ENCODE measurements around the gene CLEC12A. TPM values are rescaled to one million over a fixed set of nuclear protein-coding genes. Genes with fewer than 3 reads are reported as not detected.
"Not testable (repeated sequence)": the region's sequence is repeated elsewhere in the genome, so short reads cannot be mapped to it uniquely, and the experiment has no call there.

Gene CLEC12A
- total RNA-seq, 1 donor from 2014 or later = not detected

- H3K36me3 Mint-ChIP-seq = no peaks in the 10 kb centered on the region
- TF ChIP-seq CTCF (IDR thresholded peaks at IDR 0.05; ENCODE audit: unreplicated experiment) = no peak
- no peak overlapping the region for H3K4me3 Mint-ChIP-seq
- no peaks in the 10 kb centered on the region for H3K27me3 Mint-ChIP-seq (ENCODE audit: low read depth)
- no peaks in the 10 kb centered on the region for H3K9me3 Mint-ChIP-seq
- H3K4me1 Mint-ChIP-seq = no peaks in the 10 kb centered on the region
- no peak overlapping the region for H3K27ac Mint-ChIP-seq
- no peak for DNase-seq (ENCODE audit: low spot score in 2 of 2, unreplicated experiment in 2 of 2)
Observed at GRCh38 chr12:9969673-9970072, 1.5 kb upstream of the CLEC12A start.

- Mint-ChIP-seq H3K27ac (no peak overlapping the region), H3K9me3 (peaks cover 19% of the 10 kb centered on the region), H3K4me1 (no peaks in the 10 kb centered on the region)
Observed at GRCh38 chr12:9973949-9974348, 2.7 kb downstream of the CLEC12A start.

GRCh38 chr12:9974731-9975130 is 3.5 kb downstream of the CLEC12A start:
- H3K4me1 Mint-ChIP-seq; H3K4me3 Mint-ChIP-seq; H3K27ac Mint-ChIP-seq; DNase-seq (ENCODE audit: low spot score in 2 of 2, unreplicated experiment in 2 of 2); H3K27me3 Mint-ChIP-seq (ENCODE audit: low read depth); H3K36me3 Mint-ChIP-seq: not testable (repeated sequence)
- H3K9me3 Mint-ChIP-seq = peaks cover 19% of the 10 kb centered on the region

More at GRCh38 chr12:9973949-9974348, 2.7 kb downstream of the CLEC12A start:
- H3K36me3 Mint-ChIP-seq = peaks cover 5% of the 10 kb centered on the region
- H3K4me3 Mint-ChIP-seq = no peak overlapping the region
- no peak for DNase-seq (ENCODE audit: low spot score in 2 of 2, unreplicated experiment in 2 of 2)
- no peaks in the 10 kb centered on the region for H3K27me3 Mint-ChIP-seq (ENCODE audit: low read depth)
- no peak for TF ChIP-seq CTCF (IDR thresholded peaks at IDR 0.05; ENCODE audit: unreplicated experiment)

GRCh38 chr12:9975614-9976013 is 4.4 kb downstream of the CLEC12A start:
- no peak for TF ChIP-seq CTCF (IDR thresholded peaks at IDR 0.05; ENCODE audit: unreplicated experiment)
- Mint-ChIP-seq H3K36me3 (peaks cover 5% of the 10 kb centered on the region), H3K27me3 (ENCODE audit: low read depth) (no peaks in the 10 kb centered on the region), H3K27ac (no peak overlapping the region), H3K4me1 (no peaks in the 10 kb centered on the region), H3K9me3 (peaks cover 19% of the 10 kb centered on the region), H3K4me3 (no peak overlapping the region)
- no peak for DNase-seq (ENCODE audit: low spot score in 2 of 2, unreplicated experiment in 2 of 2)

- H3K4me1 Mint-ChIP-seq; DNase-seq (ENCODE audit: low spot score in 2 of 2, unreplicated experiment in 2 of 2); H3K27ac Mint-ChIP-seq; H3K27me3 Mint-ChIP-seq (ENCODE audit: low read depth); H3K36me3 Mint-ChIP-seq; H3K4me3 Mint-ChIP-seq: not testable (repeated sequence)
- H3K9me3 Mint-ChIP-seq = peaks cover 19% of the 10 kb centered on the region
Observed at GRCh38 chr12:9976626-9977025, 5.4 kb downstream of the CLEC12A start.

- no peak for TF ChIP-seq CTCF (IDR thresholded peaks at IDR 0.05; ENCODE audit: unreplicated experiment)
- no peaks in the 10 kb centered on the region for H3K27me3 Mint-ChIP-seq (ENCODE audit: low read depth)
- H3K27ac Mint-ChIP-seq = no peak overlapping the region
- no peak overlapping the region for H3K4me3 Mint-ChIP-seq
- H3K9me3 Mint-ChIP-seq = peaks cover 19% of the 10 kb centered on the region
- no peaks in the 10 kb centered on the region for H3K4me1 Mint-ChIP-seq
- DNase-seq (ENCODE audit: low spot score in 2 of 2, unreplicated experiment in 2 of 2) = no peak
- peaks cover 5% of the 10 kb centered on the region for H3K36me3 Mint-ChIP-seq
Observed at GRCh38 chr12:9977916-9978315, 6.7 kb downstream of the CLEC12A start.

- H3K27me3 Mint-ChIP-seq (ENCODE audit: low read depth) = no peaks in the 10 kb centered on the region
- H3K36me3 Mint-ChIP-seq = peaks cover 5% of the 10 kb centered on the region
- no peaks in the 10 kb centered on the region for H3K4me1 Mint-ChIP-seq
- DNase-seq (ENCODE audit: low spot score in 2 of 2, unreplicated experiment in 2 of 2) = no peak
- H3K27ac Mint-ChIP-seq = no peak overlapping the region
- H3K4me3 Mint-ChIP-seq = no peak overlapping the region
- no peak for TF ChIP-seq CTCF (IDR thresholded peaks at IDR 0.05; ENCODE audit: unreplicated experiment)
- peaks cover 16% of the 10 kb centered on the region for H3K9me3 Mint-ChIP-seq
Observed at GRCh38 chr12:9980126-9980525, 8.9 kb downstream of the CLEC12A start.
